Cerebellar nuclear complex (tissue), 1 donor: ENCODE data around the gene MRPL44.

ENCODE experiments used
- DNase-seq, 2 experiments: peaks; one replicate each; lab custom pipeline; 2025; lab: John Stamatoyannopoulos, UW

The MRPL44 gene

GRCh38 chr2:224009605-224010315, 52.5 kb downstream of the MRPL44 start:
- no peak for DNase-seq

GRCh38 chr2:224011837-224012236, 54.6 kb downstream of the MRPL44 start:
- DNase-seq = no peak

- no peak for DNase-seq
Measured at GRCh38 chr2:224014336-224014735, 57.1 kb downstream of the MRPL44 start.

- no peak for DNase-seq
Measured at GRCh38 chr2:224016963-224017362, 59.7 kb downstream of the MRPL44 start.
